HPDE6-E6E7 (cell line): ENCODE data around the gene SPRING1.
A peak's percentile ranks its signal among the peaks of the same experiment; 100 is the strongest.
"Not testable (repeated sequence)": the region's sequence is repeated elsewhere in the genome, so short reads cannot be mapped to it uniquely, and the experiment has no call there.

Experiments used
- DNase-seq: peaks from one replicate; pipeline ENCODE4 v3.0.0; 2011; ENCODE audit warnings: missing footprints; ENCODE audit errors: extremely low spot score

The SPRING1 gene, protein sequence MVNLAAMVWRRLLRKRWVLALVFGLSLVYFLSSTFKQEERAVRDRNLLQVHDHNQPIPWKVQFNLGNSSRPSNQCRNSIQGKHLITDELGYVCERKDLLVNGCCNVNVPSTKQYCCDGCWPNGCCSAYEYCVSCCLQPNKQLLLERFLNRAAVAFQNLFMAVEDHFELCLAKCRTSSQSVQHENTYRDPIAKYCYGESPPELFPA

DNA sequence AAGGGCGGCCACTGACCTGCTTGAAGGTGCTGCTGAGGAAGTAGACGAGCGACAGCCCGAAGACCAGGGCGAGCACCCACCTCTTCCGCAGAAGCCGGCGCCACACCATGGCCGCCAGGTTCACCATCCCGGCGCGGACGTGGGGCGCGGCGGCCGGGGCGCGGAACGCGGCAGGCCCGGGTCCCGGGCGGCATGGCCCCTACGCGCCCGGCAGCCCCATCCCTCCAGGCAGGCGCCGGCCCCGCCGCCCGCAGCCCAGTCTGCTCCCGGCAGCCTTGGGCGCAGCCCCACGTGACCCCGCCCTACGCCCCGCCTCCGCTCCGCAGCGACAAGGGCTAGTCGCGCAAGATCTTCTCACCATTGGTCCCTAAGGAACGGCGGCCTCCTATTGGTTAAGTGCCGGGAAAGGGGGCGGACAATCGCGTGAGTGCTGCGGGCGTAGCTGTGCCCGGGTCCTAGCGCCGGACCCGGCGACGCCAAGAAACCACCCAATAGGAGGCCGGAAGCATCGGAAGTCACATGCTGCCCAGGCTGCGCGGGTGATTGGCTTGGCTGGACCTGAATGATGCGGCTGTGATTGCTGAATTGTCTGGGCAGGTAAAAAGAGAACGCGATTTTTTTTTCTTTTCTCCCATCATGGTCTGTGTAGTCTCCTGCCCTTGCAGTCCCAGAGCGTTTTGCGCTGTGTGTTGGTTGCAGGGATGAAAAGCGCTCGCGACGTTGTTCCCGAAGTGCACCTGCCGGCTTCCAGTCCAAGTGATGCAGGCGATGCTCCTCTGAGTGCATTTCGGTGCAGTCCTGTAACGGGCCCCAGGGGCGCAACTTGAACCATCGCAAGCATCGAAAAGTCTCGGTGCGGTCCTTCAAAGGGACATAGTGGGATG lies at the start of gene SPRING1, which contains the start of gene RNFT2:
TSS of gene SPRING1 (minus strand) at position 296 of the 884 bp plus-strand sequence. CDS start at position 127, 169 bp downstream.
TSS of gene RNFT2 (plus strand) at position 542 of the 884 bp plus-strand sequence. CDS start 2,183 bp downstream, outside the sequence.
- peak; percentile 100 for DNase-seq

- DNase-seq, result no peak
Observed at GRCh38 chr12:116784238-116784612, 46.4 kb upstream of the SPRING1 start.

- no peak for DNase-seq
Observed at GRCh38 chr12:116783525-116784237, 45.8 kb upstream of the SPRING1 start.

DNA sequence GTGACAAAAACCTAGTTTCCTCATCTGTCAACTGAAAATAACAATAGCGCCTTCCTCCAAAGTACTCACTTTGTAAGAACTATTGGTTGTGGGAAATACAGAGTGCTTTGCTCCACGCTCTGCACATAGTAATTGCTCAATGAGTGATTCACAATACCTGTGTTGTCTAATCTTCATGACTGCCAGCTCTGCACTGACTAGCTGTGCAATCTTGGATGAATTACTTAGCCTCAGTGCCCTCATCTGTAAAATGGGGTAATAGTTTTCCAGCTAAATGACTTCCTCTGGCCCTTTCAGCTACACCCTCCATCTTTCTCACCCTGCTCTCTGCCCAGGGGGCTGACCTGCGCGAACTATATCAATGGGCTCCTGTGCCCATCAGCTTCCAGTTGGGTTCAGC lies 43.1 kb upstream of the SPRING1 start:
- DNase-seq, result no peak

DNA sequence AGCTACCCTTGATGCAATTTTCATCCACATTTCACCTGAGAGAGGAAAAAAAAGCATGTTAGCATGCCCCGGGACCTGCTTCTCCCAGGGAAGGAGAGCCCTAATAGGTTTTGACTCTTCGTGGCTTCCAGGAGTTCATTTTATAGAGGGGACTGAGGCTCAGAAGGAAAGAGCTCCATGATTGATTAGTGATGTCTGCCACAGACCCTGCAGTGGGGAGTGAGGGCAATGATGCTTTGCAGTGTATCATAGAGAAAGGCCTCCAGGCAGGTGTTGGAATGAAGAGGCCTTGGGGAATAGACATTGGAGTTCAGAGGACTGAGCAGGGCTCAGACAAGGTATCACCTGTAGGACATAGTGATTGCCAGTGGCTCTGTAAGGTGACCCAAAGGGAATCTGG lies 41.7 kb upstream of the SPRING1 start:
- DNase-seq, result no peak

- no peak for DNase-seq
Observed at GRCh38 chr12:116777245-116777644, 39.4 kb upstream of the SPRING1 start.

GRCh38 chr12:116774020-116774419 lies 36.2 kb upstream of the SPRING1 start:
- DNase-seq, result no peak

DNA sequence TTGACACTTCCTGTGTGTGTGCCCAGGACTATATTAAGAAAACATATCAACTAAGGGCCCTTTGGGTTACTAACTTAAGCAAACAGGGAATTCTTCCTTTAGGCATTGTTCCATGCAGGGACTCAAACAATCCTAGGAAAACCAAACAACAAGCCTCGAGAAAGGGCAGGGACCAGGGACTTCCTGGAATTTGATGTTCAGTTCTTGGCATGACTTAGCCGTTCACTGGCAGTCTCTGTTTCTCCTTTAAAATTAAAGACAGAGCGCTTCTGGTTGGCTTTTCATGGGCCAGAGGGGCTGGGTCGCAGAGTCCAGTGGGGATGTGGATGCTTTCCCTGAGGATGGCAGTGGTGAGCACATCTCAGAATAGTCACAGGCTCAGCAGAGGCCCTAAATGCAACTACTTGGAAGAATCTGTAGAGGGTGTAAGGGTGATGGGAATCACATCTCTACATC lies 35.4 kb upstream of the SPRING1 start:
- peak; percentile 23 for DNase-seq

DNA sequence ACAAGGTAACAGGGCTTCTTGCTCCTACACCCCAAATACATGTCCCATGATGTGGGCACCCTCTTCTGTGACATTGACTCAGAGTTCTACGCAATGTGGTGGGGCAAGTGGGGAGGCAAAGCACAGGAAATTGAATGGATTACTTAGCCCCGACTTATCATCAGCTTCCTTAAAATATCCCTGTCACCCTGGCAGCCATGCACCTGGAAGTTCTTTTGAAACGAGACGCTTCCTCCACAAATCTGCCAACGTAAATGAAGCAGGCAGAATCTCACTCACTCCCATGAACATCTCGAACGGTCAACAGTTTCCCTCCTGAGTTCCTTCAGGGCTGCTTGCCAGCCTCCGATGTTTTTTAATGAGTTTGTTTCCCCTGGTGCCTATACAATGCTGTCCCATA lies 33.8 kb upstream of the SPRING1 start:
- no peak for DNase-seq

GRCh38 chr12:116766746-116767145 lies 28.9 kb upstream of the SPRING1 start:
- DNase-seq, result no peak

DNA sequence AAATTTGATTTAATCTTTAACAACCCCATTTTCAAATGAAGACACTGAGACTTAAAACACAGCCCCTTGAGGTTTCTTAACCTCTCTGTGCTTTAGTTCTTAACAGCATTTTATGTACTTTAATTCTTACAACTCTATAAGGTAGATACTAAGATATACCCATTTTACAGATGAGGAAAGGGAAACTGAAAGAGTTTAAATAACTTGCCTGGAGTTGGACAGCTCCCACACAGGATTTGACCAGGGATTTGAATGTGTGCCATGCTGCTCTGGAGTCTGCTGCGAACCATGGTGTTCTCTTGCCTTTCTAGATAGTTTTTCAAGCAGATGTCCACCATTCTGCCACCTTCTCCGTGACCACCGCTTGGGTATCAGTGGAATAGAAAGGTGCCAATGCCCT lies 28.4 kb upstream of the SPRING1 start:
- DNase-seq, result no peak

- no peak for DNase-seq
Observed at GRCh38 chr12:116765271-116765670, 27.4 kb upstream of the SPRING1 start.

- DNase-seq, result no peak
Observed at GRCh38 chr12:116761499-116761898, 23.6 kb upstream of the SPRING1 start.

GRCh38 chr12:116760622-116761020 lies 22.8 kb upstream of the SPRING1 start:
- DNase-seq, result no peak

GRCh38 chr12:116759783-116760621 lies 22.1 kb upstream of the SPRING1 start:
- DNase-seq, result no peak

DNA sequence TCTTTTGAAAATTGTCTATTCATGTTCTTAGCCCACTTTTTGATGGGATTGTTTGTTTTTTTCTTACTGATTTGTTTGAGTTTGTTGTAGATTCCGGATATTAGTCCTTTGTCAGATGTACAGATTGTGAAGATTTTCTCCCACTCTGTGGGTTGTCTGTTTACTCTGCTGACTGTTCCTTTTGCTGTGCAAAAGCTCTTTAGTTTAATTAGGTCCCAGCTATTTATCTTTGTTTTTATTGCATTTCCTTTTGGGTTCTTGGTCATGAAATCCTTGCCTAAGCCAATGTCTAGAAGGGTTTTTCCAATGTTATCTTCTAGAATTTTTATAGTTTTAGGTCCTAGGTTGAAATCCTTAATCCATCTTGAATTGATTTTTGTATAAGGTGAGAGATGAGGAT lies 16.9 kb upstream of the SPRING1 start:
- not testable (repeated sequence) for DNase-seq

- DNase-seq, result not testable (repeated sequence)
Observed at GRCh38 chr12:116754097-116754496, 16.2 kb upstream of the SPRING1 start.

- no peak for DNase-seq
Observed at GRCh38 chr12:116750298-116750697, 12.4 kb upstream of the SPRING1 start.

DNA sequence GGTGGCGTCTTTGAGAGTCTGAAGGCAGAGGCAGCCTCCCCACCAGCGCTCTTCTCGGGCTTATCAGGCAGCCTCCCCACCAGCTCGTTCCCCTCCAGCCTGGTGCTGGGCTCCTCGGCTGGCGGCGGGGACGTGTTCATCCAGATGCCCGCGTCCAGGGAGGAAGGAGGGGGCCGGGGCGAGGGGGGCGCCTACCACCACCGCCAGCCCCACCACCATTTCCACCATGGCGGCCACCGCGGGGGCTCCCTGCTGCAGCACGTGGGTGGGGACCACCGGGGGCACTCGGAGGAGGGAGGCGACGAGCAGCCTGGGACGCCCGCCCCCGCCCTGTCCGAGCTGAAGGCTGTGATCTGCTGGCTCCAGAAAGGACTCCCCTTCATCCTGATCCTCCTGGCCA lies 12.0 kb upstream of the SPRING1 start:
- DNase-seq, result no peak

- DNase-seq, result no peak
Observed at GRCh38 chr12:116745554-116745953, 7.7 kb upstream of the SPRING1 start.

- no peak for DNase-seq
Observed at GRCh38 chr12:116744766-116745165, 6.9 kb upstream of the SPRING1 start.
